OCI-LY7 (cell line): ENCODE measurements around the gene FGGY.
"Not testable (repeated sequence)": the region's sequence is repeated elsewhere in the genome, so short reads cannot be mapped to it uniquely, and the experiment has no call there.

Source experiments
- EZH2phosphoT487 ChIP-seq: fragments of 200-600 bp; sonication (generic); IDR thresholded peaks from 2 replicates; pipeline ENCODE4 v1.6.1; 2018; ENCODE audit warnings: low read depth, borderline replicate concordance, mild to moderate bottlenecking, mixed run types, antibody characterized with exemption, low read length, moderate library complexity, mixed read lengths
- TF ChIP-seq, protein P1 (sequence below): fragments of 200-600 bp; sonication (generic); conservative IDR thresholded peaks from 2 replicates; pipeline ENCODE4 v1.5.1; 2014; ENCODE audit warnings: mild to moderate bottlenecking, antibody characterized with exemption, low read length, moderate library complexity, mixed read lengths

DNA sequence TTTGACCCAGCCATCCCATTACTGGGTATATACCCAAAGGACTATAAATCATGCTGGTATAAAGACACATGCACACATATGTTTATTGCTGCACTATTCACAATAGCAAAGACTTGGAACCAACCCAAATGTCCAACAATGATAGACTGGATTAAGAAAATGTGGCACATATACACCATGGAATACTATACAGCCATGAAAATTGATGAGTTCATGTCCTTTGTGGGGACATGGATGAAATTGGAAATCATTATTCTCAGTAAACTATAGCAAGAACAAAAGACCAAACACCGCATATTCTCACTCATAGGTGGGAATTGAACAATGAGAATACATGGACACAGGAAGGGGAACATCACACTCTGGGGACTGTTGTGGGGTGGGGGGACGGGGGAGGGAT is 295.5 kb downstream of the FGGY start:
- TF ChIP-seq, protein P1, sequence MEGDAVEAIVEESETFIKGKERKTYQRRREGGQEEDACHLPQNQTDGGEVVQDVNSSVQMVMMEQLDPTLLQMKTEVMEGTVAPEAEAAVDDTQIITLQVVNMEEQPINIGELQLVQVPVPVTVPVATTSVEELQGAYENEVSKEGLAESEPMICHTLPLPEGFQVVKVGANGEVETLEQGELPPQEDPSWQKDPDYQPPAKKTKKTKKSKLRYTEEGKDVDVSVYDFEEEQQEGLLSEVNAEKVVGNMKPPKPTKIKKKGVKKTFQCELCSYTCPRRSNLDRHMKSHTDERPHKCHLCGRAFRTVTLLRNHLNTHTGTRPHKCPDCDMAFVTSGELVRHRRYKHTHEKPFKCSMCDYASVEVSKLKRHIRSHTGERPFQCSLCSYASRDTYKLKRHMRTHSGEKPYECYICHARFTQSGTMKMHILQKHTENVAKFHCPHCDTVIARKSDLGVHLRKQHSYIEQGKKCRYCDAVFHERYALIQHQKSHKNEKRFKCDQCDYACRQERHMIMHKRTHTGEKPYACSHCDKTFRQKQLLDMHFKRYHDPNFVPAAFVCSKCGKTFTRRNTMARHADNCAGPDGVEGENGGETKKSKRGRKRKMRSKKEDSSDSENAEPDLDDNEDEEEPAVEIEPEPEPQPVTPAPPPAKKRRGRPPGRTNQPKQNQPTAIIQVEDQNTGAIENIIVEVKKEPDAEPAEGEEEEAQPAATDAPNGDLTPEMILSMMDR, result not testable (repeated sequence)
- not testable (repeated sequence) for TF ChIP-seq EZH2phosphoT487
